ENCODE measurements around the gene NCSTN. TPM values are rescaled to one million over a fixed set of nuclear protein-coding genes. Genes with fewer than 3 reads are reported as not detected.

Gene NCSTN
- total and polyA plus RNA-seq, 12 donors = 48.3 to 113 (median 87.0) TPM

DNA sequence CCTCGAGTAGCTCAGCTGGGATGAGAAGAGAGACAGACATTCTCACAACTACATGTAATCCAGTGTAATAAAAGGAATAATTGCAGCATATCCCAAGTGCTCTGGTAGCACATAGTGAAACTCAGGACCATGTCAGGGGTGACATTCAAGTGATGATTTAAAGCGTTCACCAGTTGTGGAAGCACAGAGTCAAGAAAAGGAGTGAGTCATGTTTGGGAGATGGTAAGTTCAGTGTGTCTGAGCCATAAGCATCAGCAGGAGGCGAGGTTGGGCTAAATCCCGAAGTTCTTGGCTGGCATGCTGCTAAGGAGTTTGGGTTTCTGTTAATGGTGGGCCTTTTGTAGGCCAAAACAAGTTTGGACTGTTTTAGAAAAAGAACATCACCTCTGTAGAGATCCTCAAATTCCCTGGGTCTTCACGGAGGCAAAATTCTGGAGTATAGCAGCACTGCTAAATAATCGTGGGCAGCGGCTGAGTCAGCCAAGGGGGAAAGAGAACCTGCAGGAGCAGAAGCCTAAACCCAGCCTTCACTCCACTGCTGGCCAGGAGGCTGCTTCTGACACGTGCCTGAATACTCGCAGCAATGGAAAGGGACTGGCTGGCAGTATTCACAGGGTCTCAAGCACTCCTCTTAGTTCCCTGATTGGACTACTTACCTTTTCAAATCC is 16.5 kb downstream of the NCSTN start:
- Histone ChIP-seq H3K4me1 (replicated peaks in 1 of 2) (no peaks in the 10 kb centered on the region), H3K4me3 (no peak overlapping the region), H3K36me3 (replicated peaks in 1 of 2) (peaks cover 0 to 42% of the 10 kb centered on the region in 2 donors), H3K27ac (no peak overlapping the region), H3K9me3 (replicated peaks in 1 of 3) (no peaks in the 10 kb centered on the region), H3K27me3 (no peaks in the 10 kb centered on the region)
- intact Hi-C loops (cut with DNase I) = no loop called here
- WGBS, 4 donors = 80 to 88% (median 87%) methylated on average over 8 to 9 of the region's 9 CpGs
- TF ChIP-seq POLR2A (IDR thresholded peaks at IDR 0.05) = no peak
- TF ChIP-seq, protein P1, sequence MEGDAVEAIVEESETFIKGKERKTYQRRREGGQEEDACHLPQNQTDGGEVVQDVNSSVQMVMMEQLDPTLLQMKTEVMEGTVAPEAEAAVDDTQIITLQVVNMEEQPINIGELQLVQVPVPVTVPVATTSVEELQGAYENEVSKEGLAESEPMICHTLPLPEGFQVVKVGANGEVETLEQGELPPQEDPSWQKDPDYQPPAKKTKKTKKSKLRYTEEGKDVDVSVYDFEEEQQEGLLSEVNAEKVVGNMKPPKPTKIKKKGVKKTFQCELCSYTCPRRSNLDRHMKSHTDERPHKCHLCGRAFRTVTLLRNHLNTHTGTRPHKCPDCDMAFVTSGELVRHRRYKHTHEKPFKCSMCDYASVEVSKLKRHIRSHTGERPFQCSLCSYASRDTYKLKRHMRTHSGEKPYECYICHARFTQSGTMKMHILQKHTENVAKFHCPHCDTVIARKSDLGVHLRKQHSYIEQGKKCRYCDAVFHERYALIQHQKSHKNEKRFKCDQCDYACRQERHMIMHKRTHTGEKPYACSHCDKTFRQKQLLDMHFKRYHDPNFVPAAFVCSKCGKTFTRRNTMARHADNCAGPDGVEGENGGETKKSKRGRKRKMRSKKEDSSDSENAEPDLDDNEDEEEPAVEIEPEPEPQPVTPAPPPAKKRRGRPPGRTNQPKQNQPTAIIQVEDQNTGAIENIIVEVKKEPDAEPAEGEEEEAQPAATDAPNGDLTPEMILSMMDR (IDR thresholded peaks at IDR 0.05) = no peak
- no peak for DNase-seq

DNA sequence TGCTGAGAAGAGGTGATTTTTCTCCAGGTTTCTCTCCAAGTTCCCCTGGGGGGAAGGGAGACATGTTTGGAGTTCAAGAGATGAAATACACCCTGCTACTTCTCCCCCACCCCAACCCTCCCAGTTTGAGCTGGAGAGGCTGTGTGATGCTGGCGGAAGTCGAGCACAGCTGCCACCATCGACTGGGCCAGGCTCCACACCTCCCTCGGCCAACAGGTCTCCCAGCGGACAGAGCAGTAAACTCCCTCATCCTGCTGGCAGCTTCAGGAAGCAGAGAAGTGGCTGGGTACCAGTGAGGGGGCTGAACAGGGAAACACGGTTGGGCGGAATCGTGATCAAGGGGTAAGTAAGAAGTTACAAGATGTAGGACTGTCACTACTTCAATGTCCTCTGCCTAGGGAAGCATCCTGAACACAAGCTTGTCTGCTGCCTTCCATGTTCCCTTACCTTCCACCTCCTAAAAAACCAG is 17.1 kb downstream of the NCSTN start:
- peaks cover 0 to 36% of the 10 kb centered on the region in 2 donors for H3K36me3 ChIP-seq (replicated peaks in 1 of 2)
- intact Hi-C loops (cut with DNase I) = no loop called here

DNA sequence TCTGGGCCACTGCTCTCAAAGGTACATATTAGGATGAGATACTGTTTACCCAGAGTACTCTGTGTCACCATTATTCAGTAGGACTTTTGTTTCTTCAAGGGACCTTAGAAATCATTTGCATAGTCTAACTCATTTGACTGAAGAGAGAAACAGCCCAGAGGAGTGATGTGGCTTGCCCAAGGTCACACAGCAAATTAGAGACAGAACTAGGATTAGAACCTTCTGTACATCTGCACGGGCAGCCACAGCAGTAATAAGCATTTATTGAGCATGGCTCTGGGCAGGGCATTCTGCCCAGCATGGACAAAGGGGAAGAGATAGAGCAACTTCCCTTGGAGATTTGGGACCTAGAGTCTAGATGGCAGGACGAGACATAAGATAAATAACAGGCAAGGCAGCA is 18.0 kb downstream of the NCSTN start:
- no peak overlapping the region for H3K4me3 ChIP-seq
- intact Hi-C loops (cut with DNase I) = no loop called here
- TF ChIP-seq, protein P1 (IDR thresholded peaks at IDR 0.05) = no peak
- TF ChIP-seq POLR2A (IDR thresholded peaks at IDR 0.05) = no peak
- no peaks in the 10 kb centered on the region for H3K27me3 ChIP-seq
- H3K9me3 ChIP-seq (replicated peaks in 1 of 3) = no peaks in the 10 kb centered on the region
- H3K27ac ChIP-seq = no peak overlapping the region
- no peak for DNase-seq
- H3K4me1 ChIP-seq (replicated peaks in 1 of 2) = no peaks in the 10 kb centered on the region
- peaks cover 0 to 27% of the 10 kb centered on the region in 2 donors for H3K36me3 ChIP-seq (replicated peaks in 1 of 2)
- WGBS, 4 donors = 81 to 92% (median 84%) methylated on average over 2 of the region's 2 CpGs

More for the DNA sequence above, 17.1 kb downstream of the NCSTN start:
- WGBS, 4 donors = 88 to 96% (median 91%) methylated on average over 4 to 8 of the region's 8 CpGs
- H3K4me3 ChIP-seq = no peak overlapping the region
- TF ChIP-seq POLR2A (IDR thresholded peaks at IDR 0.05) = no peak
- TF ChIP-seq, protein P1 (IDR thresholded peaks at IDR 0.05) = no peak
- H3K9me3 ChIP-seq (replicated peaks in 1 of 3) = no peaks in the 10 kb centered on the region
- H3K4me1 ChIP-seq (replicated peaks in 1 of 2) = no peaks in the 10 kb centered on the region
- peak in 1 of 7 donors; percentile 21 for DNase-seq
- no peaks in the 10 kb centered on the region for H3K27me3 ChIP-seq
- no peak overlapping the region for H3K27ac ChIP-seq

DNA sequence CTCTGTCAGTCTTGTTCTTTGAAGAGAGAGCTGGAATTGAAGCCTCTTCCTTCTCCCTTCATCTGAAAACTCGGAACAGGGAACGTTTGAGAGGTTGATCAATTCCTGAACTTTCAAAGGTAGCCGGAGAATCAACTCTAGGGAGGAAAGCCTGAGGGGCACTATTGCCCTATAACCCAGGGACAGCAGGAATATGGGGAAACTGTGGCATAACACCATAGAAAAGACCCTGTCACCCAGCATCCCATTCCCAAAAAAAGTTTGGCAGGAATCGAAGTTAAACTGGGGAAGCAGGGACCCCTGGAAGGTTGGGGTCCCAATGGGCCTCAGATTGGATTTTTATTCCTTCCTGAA is 18.6 kb downstream of the NCSTN start:
- Histone ChIP-seq H3K4me3 (no peak overlapping the region), H3K36me3 (replicated peaks in 1 of 2) (peaks cover 0 to 21% of the 10 kb centered on the region in 2 donors), H3K9me3 (replicated peaks in 1 of 3) (no peaks in the 10 kb centered on the region), H3K27ac (no peak overlapping the region), H3K4me1 (replicated peaks in 1 of 2) (no peaks in the 10 kb centered on the region), H3K27me3 (no peaks in the 10 kb centered on the region)
- intact Hi-C loops (cut with DNase I) = no loop called here
- TF ChIP-seq POLR2A (IDR thresholded peaks at IDR 0.05) = no peak
- TF ChIP-seq, protein P1 (IDR thresholded peaks at IDR 0.05) = no peak
- 75 to 95% (median 85%) methylated on average over 4 of the region's 4 CpGs for WGBS, 4 donors
- DNase-seq = no peak
